H9 (cell line): ENCODE results near the gene CCDC12. TPM values are rescaled to one million over a fixed set of nuclear protein-coding genes. Genes with fewer than 3 reads are reported as not detected.

Source experiments
- DNase-seq: peaks from one replicate; pipeline ENCODE4 v3.0.0-alpha.2; 2017
- H2AFZ ChIP-seq: one replicate; pipeline ENCODE4 v1.6.1; 2013; ENCODE audit warnings: mild to moderate bottlenecking, low read length, control low read depth, moderate library complexity
- H2AK5ac ChIP-seq: 2 replicates; pipeline ENCODE4 v1.6.1; 2013; ENCODE audit warnings: low read length, control low read depth, mixed read lengths; ENCODE audit not compliant: insufficient read length
- H2BK120ac ChIP-seq: one replicate; pipeline ENCODE4 v1.6.1; 2013; ENCODE audit warnings: low read depth, mild to moderate bottlenecking, low read length, control low read depth, inconsistent platforms; ENCODE audit not compliant: poor library complexity, severe bottlenecking
- H2BK12ac ChIP-seq: 2 replicates; pipeline ENCODE4 v1.6.1; 2013; ENCODE audit warnings: low read length, control low read depth, mixed read lengths, low read depth; ENCODE audit not compliant: insufficient read length
- H2BK15ac ChIP-seq: 2 replicates; pipeline ENCODE4 v1.6.1; 2013; ENCODE audit warnings: low read depth, low read length, control low read depth
- H2BK20ac ChIP-seq: one replicate; pipeline ENCODE4 v1.6.1; 2013; ENCODE audit warnings: low read depth, mild to moderate bottlenecking, low read length, control low read depth, inconsistent platforms; ENCODE audit not compliant: poor library complexity, severe bottlenecking
- H2BK5ac ChIP-seq: 2 replicates; pipeline ENCODE4 v1.6.1; 2013; ENCODE audit warnings: low read length, control low read depth, mixed read lengths; ENCODE audit not compliant: insufficient read length
- H3K14ac ChIP-seq: 2 replicates; pipeline ENCODE4 v1.6.1; 2013; ENCODE audit warnings: low read length, control low read depth; ENCODE audit not compliant: insufficient read depth
- H3K18ac ChIP-seq: 2 replicates; pipeline ENCODE4 v1.6.1; 2013; ENCODE audit warnings: low read depth, mild to moderate bottlenecking, mixed read lengths, low read length, control low read depth; ENCODE audit not compliant: insufficient read length
- H3K23ac ChIP-seq: 2 replicates; pipeline ENCODE4 v1.6.1; 2013; ENCODE audit warnings: low read length, control low read depth, mixed read lengths, low read depth; ENCODE audit not compliant: insufficient read length
- H3K23me2 ChIP-seq: 2 replicates; pipeline ENCODE4 v1.6.1; 2013; ENCODE audit warnings: low read depth, mild to moderate bottlenecking, mixed read lengths, low read length, control low read depth; ENCODE audit not compliant: insufficient read length, poor library complexity, severe bottlenecking
- H3K27ac ChIP-seq: 2 replicates; pipeline ENCODE4 v1.5.1; 2013; ENCODE audit warnings: low read length, control low read depth, mixed read lengths, low read depth; ENCODE audit not compliant: insufficient read length
- H3K27me3 ChIP-seq: 2 replicates; pipeline ENCODE4 v1.6.1; 2013; ENCODE audit warnings: low read length, control low read depth, inconsistent platforms; ENCODE audit not compliant: insufficient read depth
- H3K4ac ChIP-seq: 2 replicates; pipeline ENCODE4 v1.6.1; 2013; ENCODE audit warnings: low read depth, mild to moderate bottlenecking, control low read depth, inconsistent platforms, low read length, moderate library complexity
- H3K4me1 ChIP-seq: 2 replicates; pipeline ENCODE4 v1.6.1; 2013; ENCODE audit warnings: low read length, control low read depth, inconsistent platforms; ENCODE audit not compliant: insufficient read depth
- H3K4me2 ChIP-seq: 2 replicates; pipeline ENCODE4 v1.6.1; 2013; ENCODE audit warnings: low read length, control low read depth, mixed read lengths; ENCODE audit not compliant: insufficient read length, insufficient read depth
- H3K56ac ChIP-seq: 2 replicates; pipeline ENCODE4 v1.6.1; 2013; ENCODE audit warnings: low read depth, mild to moderate bottlenecking, mixed read lengths, low read length, control low read depth; ENCODE audit not compliant: insufficient read length
- H3K79me1 ChIP-seq: 2 replicates; pipeline ENCODE4 v1.6.1; 2013; ENCODE audit warnings: low read depth, mild to moderate bottlenecking, moderate library complexity, low read length, control low read depth, inconsistent platforms; ENCODE audit not compliant: insufficient read depth, poor library complexity, severe bottlenecking
- H3K79me2 ChIP-seq: 2 replicates; pipeline ENCODE4 v1.6.1; 2013; ENCODE audit warnings: low read length, control low read depth, inconsistent platforms; ENCODE audit not compliant: insufficient read depth
- H3K9ac ChIP-seq: 2 replicates; pipeline ENCODE4 v1.6.1; 2013; ENCODE audit warnings: low read length, control low read depth, mixed read lengths; ENCODE audit not compliant: insufficient read length; ENCODE audit errors: extremely low read depth
- H3K9me3 ChIP-seq: one replicate; pipeline ENCODE4 v1.6.1; 2013; ENCODE audit warnings: low read depth, low read length, inconsistent platforms; ENCODE audit not compliant: control insufficient read depth
- H3T11ph ChIP-seq: one replicate; pipeline ENCODE4 v1.6.1; 2013; ENCODE audit warnings: mild to moderate bottlenecking, low read length, control low read depth, inconsistent platforms
- H4K20me1 ChIP-seq: one replicate; pipeline ENCODE4 v1.6.1; 2013; ENCODE audit not compliant: control insufficient read depth, insufficient read length, insufficient read depth
- H4K5ac ChIP-seq: 2 replicates; pipeline ENCODE4 v1.6.1; 2013; ENCODE audit warnings: low read depth, mild to moderate bottlenecking, mixed read lengths, low read length, control low read depth; ENCODE audit not compliant: insufficient read length
- H4K8ac ChIP-seq: replicated peaks from 2 replicates; pipeline ENCODE4 v1.6.1; 2013; ENCODE audit warnings: low read length, control low read depth, mixed read lengths, low read depth; ENCODE audit not compliant: insufficient read length
- H4K91ac ChIP-seq: 2 replicates; pipeline ENCODE4 v1.6.1; 2013; ENCODE audit warnings: low read depth, mild to moderate bottlenecking, moderate library complexity, mixed read lengths, low read length, control low read depth; ENCODE audit not compliant: insufficient read length
- H3K27ac Mint-ChIP-seq, 3 experiments: 2 replicates in 2 of 3; 3 replicates in 1 of 3; pipeline ENCODE4 v1.8.0; 2020 to 2021; ENCODE audit warnings: mixed read lengths in 3 of 3, mild to moderate bottlenecking in 1 of 3, moderate library complexity in 1 of 3
- H3K27me3 Mint-ChIP-seq: 2 replicates; pipeline ENCODE4 v1.8.0; 2021; ENCODE audit warnings: low read depth, mild to moderate bottlenecking, moderate library complexity, mixed read lengths
- H3K36me3 Mint-ChIP-seq, 3 experiments: 2 replicates in 2 of 3; 3 replicates in 1 of 3; pipeline ENCODE4 v1.8.0; 2020 to 2021; ENCODE audit warnings: low read depth in 3 of 3, mixed read lengths in 3 of 3; ENCODE audit not compliant: insufficient read depth in 1 of 3
- H3K4me1 Mint-ChIP-seq, 2 experiments: 2 replicates each; pipeline ENCODE4 v1.8.0; 2020; ENCODE audit warnings: mixed read lengths in 2 of 2
- H3K4me3 Mint-ChIP-seq, 2 experiments: 2 replicates in 1 of 2; 3 replicates in 1 of 2; pipeline ENCODE4 v1.8.0; 2020 to 2021; ENCODE audit warnings: mild to moderate bottlenecking in 2 of 2, mixed read lengths in 2 of 2, moderate library complexity in 1 of 2
- H3K9me3 Mint-ChIP-seq, 2 experiments: 2 replicates in 1 of 2; 3 replicates in 1 of 2; pipeline ENCODE4 v1.8.0; 2020; ENCODE audit warnings: mild to moderate bottlenecking in 2 of 2, mixed read lengths in 2 of 2, moderate library complexity in 1 of 2
- CTCF ChIP-seq: fragments of 200-600 bp; sonication (generic); conservative IDR thresholded peaks from 3 replicates; pipeline ENCODE4 v1.8.0; 2021; ENCODE audit warnings: antibody characterized with exemption, mild to moderate bottlenecking
- WGBS: extraction: QIAGEN DNeasy Blood & Tissue Kit; methylation state at CpG from one replicate; pipeline ENCODE4 v1.1.7; 2013; ENCODE audit warnings: missing lambda C conversion rate, low lambda C conversion rate, mixed read lengths; ENCODE audit not compliant: insufficient read length; ENCODE audit errors: extremely low coverage; 5-methylcytosine and 5-hydroxymethylcytosine counted together
- total RNA-seq: library from RNA; stranded (reverse); gene quantifications from 2 replicates; pipeline ENCODE4 v1.2.1, GENCODE V29; 2021

The CCDC12 gene
- total RNA-seq, 1 experiment from 2014 or later, result 54.0 TPM

- Histone ChIP-seq H4K8ac (no peak overlapping the region), H4K5ac (no peak overlapping the region), H2BK12ac (no peak overlapping the region), H3K4ac (no peak overlapping the region), H3K27me3 (no peaks in the 10 kb centered on the region), H2BK15ac (no peak overlapping the region), H2BK120ac (no peak overlapping the region), H3K9me3 (no peaks in the 10 kb centered on the region), H3K14ac (no peak overlapping the region), H3K79me2 (no peaks in the 10 kb centered on the region), H3K23ac (no peak overlapping the region), H3K79me1 (no peaks in the 10 kb centered on the region), H3K18ac (no peak overlapping the region), H3K4me1 (no peaks in the 10 kb centered on the region), H4K91ac (no peak overlapping the region), H3K4me2 (no peak overlapping the region), H3K56ac (no peak overlapping the region), H3K27ac (no peak overlapping the region), H2AK5ac (no peak overlapping the region), H2BK5ac (no peak overlapping the region), H3T11ph (no peak overlapping the region), H3K9ac (no peak overlapping the region), H3K23me2 (no peaks in the 10 kb centered on the region), H4K20me1 (no peaks in the 10 kb centered on the region), H2AFZ (no peak overlapping the region), H2BK20ac (no peak overlapping the region)
- Mint-ChIP-seq H3K27ac (no peak overlapping the region), H3K27me3 (no peaks in the 10 kb centered on the region), H3K9me3 (peaks cover 5 to 8% of the 10 kb centered on the region in 2 experiments; a peak in 4 of 5 replicates), H3K4me3 (no peak overlapping the region), H3K4me1 (no peaks in the 10 kb centered on the region), H3K36me3 (peaks cover 58 to 64% (median 60%) of the 10 kb centered on the region in 3 experiments)
- no peak for DNase-seq
- no peak for TF ChIP-seq CTCF
- WGBS, result no CpG with 5 or more reads among the region's 1 CpG
These were observed 58.3 kb downstream of the CCDC12 start for GRCh38 chr3:46918202-46918601.
